OCI-LY1 (cell line): ENCODE measurements around the gene BUB1B.
"Not testable (repeated sequence)": the region's sequence is repeated elsewhere in the genome, so short reads cannot be mapped to it uniquely, and the experiment has no call there.

Experiments used
- H2AFZ ChIP-seq: fragments of 200-600 bp; sonication (generic), shearing (Covaris generic); 2 replicates; pipeline ENCODE4 v1.6.0; 2014; ENCODE audit warnings: antibody characterized with exemption, mild to moderate bottlenecking, low read length
- H3F3A ChIP-seq: fragments of 200-600 bp; sonication (generic), shearing (Covaris generic); 2 replicates; pipeline ENCODE4 v1.6.0; 2014; ENCODE audit warnings: mild to moderate bottlenecking, antibody characterized with exemption, low read length, moderate library complexity; ENCODE audit not compliant: insufficient read depth
- H3K27ac ChIP-seq: fragments of 200-600 bp; sonication (generic); 2 replicates; pipeline ENCODE4 v1.5.1; 2014; ENCODE audit warnings: low read length, mixed run types, mild to moderate bottlenecking, low read depth; ENCODE audit not compliant: poor library complexity, severe bottlenecking
- H3K27me3 ChIP-seq: fragments of 200-600 bp; sonication (generic); 2 replicates; pipeline ENCODE4 v1.6.0; 2014; ENCODE audit warnings: antibody characterized with exemption, mild to moderate bottlenecking, low read length, moderate library complexity; ENCODE audit not compliant: insufficient read depth
- H3K36me3 ChIP-seq: fragments of 200-600 bp; sonication (generic); 2 replicates; pipeline ENCODE4 v1.6.1; 2014; ENCODE audit warnings: mild to moderate bottlenecking, antibody characterized with exemption, low read length, moderate library complexity, mixed read lengths; ENCODE audit not compliant: insufficient read depth
- H3K4me1 ChIP-seq: fragments of 200-600 bp; sonication (generic); 2 replicates; pipeline ENCODE4 v1.5.1; 2014; ENCODE audit warnings: mild to moderate bottlenecking, low read length, moderate library complexity; ENCODE audit not compliant: insufficient read depth, severe bottlenecking
- H3K4me2 ChIP-seq: fragments of 200-600 bp; sonication (generic), shearing (Covaris generic); 2 replicates; pipeline ENCODE4 v1.6.1; 2014; ENCODE audit warnings: low read length
- H3K4me3 ChIP-seq: fragments of 200-600 bp; sonication (generic); 2 replicates; pipeline ENCODE4 v1.5.1; 2014; ENCODE audit warnings: low read length, low read depth, mild to moderate bottlenecking, mixed read lengths; ENCODE audit not compliant: poor library complexity, severe bottlenecking
- H3K79me2 ChIP-seq: fragments of 200-600 bp; shearing (Covaris generic); 2 replicates; pipeline ENCODE4 v1.6.1; 2016; ENCODE audit warnings: mixed run types, low read length, mixed read lengths; ENCODE audit not compliant: insufficient read depth
- H3K9ac ChIP-seq: fragments of 200-600 bp; sonication (generic), shearing (Covaris generic); 2 replicates; pipeline ENCODE4 v1.6.1; 2014; ENCODE audit warnings: mild to moderate bottlenecking, low read length, mixed read lengths
- H3K9me2 ChIP-seq: fragments of 200-600 bp; sonication (generic), shearing (Covaris generic); 2 replicates; pipeline ENCODE4 v1.6.1; 2014; ENCODE audit warnings: low read depth, mild to moderate bottlenecking, low read length, mixed read lengths
- H3K9me3 ChIP-seq: fragments of 200-600 bp; shearing (Covaris generic); 2 replicates; pipeline ENCODE4 v1.6.1; 2014; ENCODE audit warnings: low read length, mixed read lengths
- H4K20me1 ChIP-seq: fragments of 200-600 bp; sonication (generic), shearing (Covaris generic); 2 replicates; pipeline ENCODE4 v1.6.0; 2016; ENCODE audit warnings: mild to moderate bottlenecking, low read length; ENCODE audit not compliant: insufficient read depth
- EZH2 ChIP-seq: fragments of 200-600 bp; sonication (generic), shearing (Covaris generic); IDR thresholded peaks from 2 replicates; pipeline ENCODE4 v1.8.0; 2017; ENCODE audit warnings: borderline replicate concordance, mixed run types, mild to moderate bottlenecking, antibody characterized with exemption, low read length, moderate library complexity, mixed read lengths
- TF ChIP-seq, protein P1 (sequence below): fragments of 200-600 bp; sonication (generic), shearing (Covaris generic); IDR thresholded peaks from 2 replicates; pipeline ENCODE4 v1.5.1; 2017; ENCODE audit warnings: mild to moderate bottlenecking, antibody characterized with exemption, low read length, moderate library complexity, mixed read lengths

The BUB1B gene

DNA sequence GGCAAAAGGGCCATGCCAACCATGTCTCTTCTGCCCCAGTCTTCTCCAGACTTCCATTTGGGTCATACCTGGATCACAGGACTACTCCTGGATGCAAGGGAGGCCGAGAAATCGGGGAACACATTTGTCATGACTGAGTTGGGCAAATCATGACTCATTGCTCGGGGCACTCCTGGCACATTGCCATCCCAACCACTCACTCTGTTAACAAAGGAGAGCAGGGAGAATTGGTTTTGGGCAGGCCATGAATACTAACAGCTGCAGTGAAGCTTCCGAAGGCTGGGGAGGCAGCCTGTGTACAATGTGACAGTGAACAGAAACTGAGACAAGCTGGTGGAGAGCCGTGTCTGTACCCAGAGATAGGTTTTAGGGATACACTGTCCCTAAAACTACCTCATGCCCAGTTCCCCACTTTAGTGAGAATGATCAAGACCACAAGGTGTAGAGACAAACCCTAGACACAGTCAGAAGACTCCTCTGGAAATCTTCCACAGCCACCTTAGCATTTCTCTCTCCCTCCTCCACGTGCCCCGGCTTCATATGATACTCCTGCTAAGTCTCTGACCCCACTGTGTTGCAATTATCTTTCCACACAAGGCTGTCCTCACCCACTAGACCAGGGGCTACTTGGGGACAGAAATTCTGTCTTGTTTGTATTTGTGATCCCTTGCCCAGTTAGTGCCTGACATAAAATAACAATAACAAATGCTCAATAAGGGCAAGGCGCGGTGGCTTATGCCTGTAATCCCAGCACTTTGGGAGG, 10.5 kb upstream of the BUB1B start:
- no peak overlapping the region for H2AFZ ChIP-seq
- no peak overlapping the region for H3K9ac ChIP-seq
- no peak overlapping the region for H3K4me2 ChIP-seq

DNA sequence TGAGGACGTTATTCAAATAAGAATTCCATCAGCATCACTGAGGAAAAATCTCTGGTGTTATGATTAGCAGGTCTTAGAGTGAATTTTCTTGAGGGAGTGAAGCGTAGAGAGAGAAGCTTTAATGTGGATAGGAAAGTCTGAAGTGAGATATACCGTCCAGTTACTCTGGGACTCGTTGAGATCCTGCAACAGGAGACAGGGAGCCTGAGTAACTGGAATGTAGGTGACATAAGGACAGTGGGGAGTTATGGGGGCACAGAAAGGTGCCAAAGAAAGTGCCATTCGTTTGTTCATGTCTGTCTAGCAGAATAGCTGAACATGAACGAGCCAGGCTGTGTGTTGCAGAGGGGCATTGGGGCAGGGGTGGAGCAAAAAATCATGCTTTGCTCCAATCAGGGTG, 9.4 kb upstream of the BUB1B start:
- H3K27me3 ChIP-seq = no peaks in the 10 kb centered on the region
- H3K79me2 ChIP-seq = no peaks in the 10 kb centered on the region
- no peaks in the 10 kb centered on the region for H3K9me3 ChIP-seq
- H3F3A ChIP-seq = no peaks in the 10 kb centered on the region
- no peak overlapping the region for H3K4me2 ChIP-seq
- no peaks in the 10 kb centered on the region for H3K36me3 ChIP-seq
- no peaks in the 10 kb centered on the region for H3K4me1 ChIP-seq
- TF ChIP-seq EZH2 = no peak
- TF ChIP-seq, protein P1, sequence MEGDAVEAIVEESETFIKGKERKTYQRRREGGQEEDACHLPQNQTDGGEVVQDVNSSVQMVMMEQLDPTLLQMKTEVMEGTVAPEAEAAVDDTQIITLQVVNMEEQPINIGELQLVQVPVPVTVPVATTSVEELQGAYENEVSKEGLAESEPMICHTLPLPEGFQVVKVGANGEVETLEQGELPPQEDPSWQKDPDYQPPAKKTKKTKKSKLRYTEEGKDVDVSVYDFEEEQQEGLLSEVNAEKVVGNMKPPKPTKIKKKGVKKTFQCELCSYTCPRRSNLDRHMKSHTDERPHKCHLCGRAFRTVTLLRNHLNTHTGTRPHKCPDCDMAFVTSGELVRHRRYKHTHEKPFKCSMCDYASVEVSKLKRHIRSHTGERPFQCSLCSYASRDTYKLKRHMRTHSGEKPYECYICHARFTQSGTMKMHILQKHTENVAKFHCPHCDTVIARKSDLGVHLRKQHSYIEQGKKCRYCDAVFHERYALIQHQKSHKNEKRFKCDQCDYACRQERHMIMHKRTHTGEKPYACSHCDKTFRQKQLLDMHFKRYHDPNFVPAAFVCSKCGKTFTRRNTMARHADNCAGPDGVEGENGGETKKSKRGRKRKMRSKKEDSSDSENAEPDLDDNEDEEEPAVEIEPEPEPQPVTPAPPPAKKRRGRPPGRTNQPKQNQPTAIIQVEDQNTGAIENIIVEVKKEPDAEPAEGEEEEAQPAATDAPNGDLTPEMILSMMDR = no peak
- no peak overlapping the region for H2AFZ ChIP-seq
- H3K9me2 ChIP-seq = no peaks in the 10 kb centered on the region
- no peaks in the 10 kb centered on the region for H4K20me1 ChIP-seq
- H3K4me3 ChIP-seq = no peak overlapping the region
- H3K9ac ChIP-seq = no peak overlapping the region
- no peak overlapping the region for H3K27ac ChIP-seq

More for the DNA sequence above, 10.5 kb upstream of the BUB1B start:
- H3K27me3 ChIP-seq = no peaks in the 10 kb centered on the region
- H3F3A ChIP-seq = no peaks in the 10 kb centered on the region
- H3K9me3 ChIP-seq = no peaks in the 10 kb centered on the region
- no peaks in the 10 kb centered on the region for H3K36me3 ChIP-seq
- H3K27ac ChIP-seq = no peak overlapping the region
- H3K9me2 ChIP-seq = no peaks in the 10 kb centered on the region
- no peaks in the 10 kb centered on the region for H3K4me1 ChIP-seq
- no peak for TF ChIP-seq EZH2
- TF ChIP-seq, protein P1 = no peak
- H3K79me2 ChIP-seq = no peaks in the 10 kb centered on the region
- no peaks in the 10 kb centered on the region for H4K20me1 ChIP-seq
- H3K4me3 ChIP-seq = no peak overlapping the region

DNA sequence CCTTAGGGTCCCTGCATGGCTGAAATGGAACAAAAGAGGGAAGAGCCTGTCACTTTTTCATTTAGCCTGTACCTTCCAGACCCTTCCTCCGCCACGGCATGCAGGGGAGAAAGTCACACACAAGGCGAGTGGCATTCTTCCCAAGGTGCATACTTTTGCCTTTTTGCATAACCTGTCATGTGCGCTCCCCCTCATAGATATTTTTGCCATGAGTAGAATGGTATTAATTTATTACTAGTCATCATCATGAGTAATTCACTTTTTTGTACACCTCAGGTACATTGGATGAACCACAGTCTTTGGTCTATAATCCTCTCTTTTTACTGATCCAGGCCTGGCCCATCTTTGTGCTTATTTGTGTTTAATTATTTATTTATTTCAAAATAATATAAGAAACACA, 8.9 kb upstream of the BUB1B start:
- Histone ChIP-seq H3K4me2 (no peak overlapping the region), H3K36me3 (no peaks in the 10 kb centered on the region), H3F3A (no peaks in the 10 kb centered on the region), H3K4me1 (no peaks in the 10 kb centered on the region), H3K27me3 (no peaks in the 10 kb centered on the region), H4K20me1 (no peaks in the 10 kb centered on the region), H3K4me3 (no peak overlapping the region), H3K79me2 (no peaks in the 10 kb centered on the region), H3K27ac (no peak overlapping the region), H2AFZ (no peak overlapping the region), H3K9ac (no peak overlapping the region), H3K9me3 (no peaks in the 10 kb centered on the region), H3K9me2 (no peaks in the 10 kb centered on the region)
- TF ChIP-seq EZH2 = no peak
- TF ChIP-seq, protein P1 = no peak

DNA sequence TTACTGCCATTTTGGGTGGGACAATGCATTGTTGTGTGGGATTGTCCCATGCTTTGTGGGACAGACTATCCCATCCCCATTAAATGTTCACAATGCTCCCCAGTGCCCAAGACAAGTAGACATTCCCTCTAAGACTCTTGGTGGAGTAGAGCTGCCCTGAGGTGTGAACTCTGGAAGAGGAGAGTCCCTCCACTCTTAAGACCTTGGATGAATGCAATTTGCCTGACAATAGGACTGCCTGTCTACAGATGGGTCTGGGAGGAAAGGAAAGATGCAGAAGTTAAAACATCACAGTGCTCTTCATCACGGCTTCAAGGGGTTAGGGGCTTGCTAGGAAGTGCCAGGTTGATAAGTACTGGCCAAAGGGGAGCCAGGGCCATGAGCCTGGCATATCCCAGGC, 6.0 kb upstream of the BUB1B start:
- H3K27ac ChIP-seq, H3K79me2 ChIP-seq, H3K36me3 ChIP-seq, H3K27me3 ChIP-seq, H3K4me2 ChIP-seq, H3K9ac ChIP-seq, H3K9me2 ChIP-seq, H3K4me1 ChIP-seq, H3F3A ChIP-seq, H3K9me3 ChIP-seq, H2AFZ ChIP-seq, H4K20me1 ChIP-seq, H3K4me3 ChIP-seq: not testable (repeated sequence)
